Activated T-cell treated with anti-CD3 and anti-CD28 coated beads for 4 hours (primary cell): ENCODE data around the gene MARK3.
A peak's percentile ranks its signal among the peaks of the same experiment; 100 is the strongest.

Experiments
- DNase-seq: peaks from one replicate; pipeline ENCODE4 v3.0.0-alpha.2; 2020

MARK3 gene

GRCh38 chr14:103367995-103368394, 17.2 kb upstream of the MARK3 start:
- no peak for DNase-seq

GRCh38 chr14:103370087-103370486, 15.1 kb upstream of the MARK3 start:
- DNase-seq, result no peak

GRCh38 chr14:103372017-103372416, 13.2 kb upstream of the MARK3 start:
- no peak for DNase-seq

GRCh38 chr14:103372552-103373304, 12.5 kb upstream of the MARK3 start:
- DNase-seq, result no peak

GRCh38 chr14:103374121-103374520, 11.1 kb upstream of the MARK3 start:
- DNase-seq, result no peak

- DNase-seq, result no peak
These were observed 7.6 kb upstream of the MARK3 start for GRCh38 chr14:103377522-103378037.

GRCh38 chr14:103378038-103378854, 7.0 kb upstream of the MARK3 start:
- DNase-seq, result no peak

GRCh38 chr14:103380719-103381377, 4.4 kb upstream of the MARK3 start:
- no peak for DNase-seq

- DNase-seq, result no peak
These were observed 2.8 kb upstream of the MARK3 start for GRCh38 chr14:103382376-103382775.

- no peak for DNase-seq
These were observed 614 bp upstream of the MARK3 start for GRCh38 chr14:103384450-103385151.

- peak; percentile 21 for DNase-seq
These were observed 906 bp downstream of the MARK3 start for GRCh38 chr14:103385929-103386712.

- DNase-seq, result no peak
These were observed 1.6 kb downstream of the MARK3 start for GRCh38 chr14:103386713-103387329.

GRCh38 chr14:103388664-103389063, 3.4 kb downstream of the MARK3 start:
- DNase-seq, result no peak

- no peak for DNase-seq
These were observed 5.4 kb downstream of the MARK3 start for GRCh38 chr14:103390605-103391004.

- DNase-seq, result peak; percentile 28
These were observed 5.8 kb downstream of the MARK3 start for GRCh38 chr14:103391048-103391447.

GRCh38 chr14:103392106-103392505, 6.9 kb downstream of the MARK3 start:
- no peak for DNase-seq

- DNase-seq, result no peak
These were observed 7.4 kb downstream of the MARK3 start for GRCh38 chr14:103392572-103392971.

GRCh38 chr14:103393070-103393469, 7.9 kb downstream of the MARK3 start:
- no peak for DNase-seq

GRCh38 chr14:103393676-103394626, 8.7 kb downstream of the MARK3 start:
- no peak for DNase-seq

GRCh38 chr14:103395244-103395643, 10.0 kb downstream of the MARK3 start:
- no peak for DNase-seq
